IMR-90 (cell line): ENCODE measurements around the gene XRCC4. TPM values are rescaled to one million over a fixed set of nuclear protein-coding genes. Genes with fewer than 3 reads are reported as not detected.

Source experiments
- microRNA-seq, 2 experiments: library from miRNA; stranded (forward) in 1 of 2; unstranded in 1 of 2; fragments of 10-50 nt in 1 of 2; fragments of <30 nt in 1 of 2; gene quantifications in 1 of 2; microRNA quantifications in 1 of 2; one replicate each; pipeline versions ENCODE3 to v1.1.0; 2013 to 2020; ENCODE audit not compliant: insufficient read depth in 1 of 2, insufficient read length in 1 of 2, unreplicated experiment in 1 of 2
- polyA plus RNA-seq, 3 experiments: library from polyadenylated mRNA; depleted of rRNA; stranded (reverse); fragments of >200 nt; gene quantifications; 2 replicates each; pipeline ENCODE4 v1.2.3, GENCODE V29; 2012; ENCODE audit warnings: low replicate concordance in 1 of 3
- small RNA-seq, 5 experiments: library from RNA; depleted of rRNA; stranded (forward); fragments of <200 nt; gene quantifications; one replicate each; pipeline ENCODE3, GENCODE V24; 2012
- total RNA-seq: library from RNA; depleted of rRNA; stranded (reverse); fragments of >200 nt; gene quantifications from 2 replicates; pipeline ENCODE4 v1.2.3, GENCODE V29; 2012; rRNA removed

The XRCC4 gene
- total and polyA plus RNA-seq, 2 of the 4 experiments (the other 2 are of a cell fraction) = 3.5 to 4.7 TPM

Small RNA genes within 50 kb of the gene (microRNA-seq; reads per million reads assigned to microRNA genes)
- not detected for gene SCARNA18 (ENCODE audit: insufficient read depth, insufficient read length)

Small RNA genes within 50 kb of the gene (small RNA-seq; reads per million reads assigned to genes)
- gene SCARNA18 = 1.7 to 88.0 (median 14.1) reads per million in 5 experiments

Other genes starting within 250 kb of the XRCC4 start
- 34.6 and 95.8 TPM in 2 replicates for gene TMEM167A, start 153 bp upstream of the XRCC4 start, total RNA-seq
- 36.6 and 45.1 TPM in 2 replicates for gene TMEM167A, start 153 bp upstream of the XRCC4 start, polyA plus RNA-seq (2012; rRNA removed)